GM12892 (cell line): ENCODE data around the gene GPR18.

Experiments
- DNase-seq: peaks from one replicate; pipeline ENCODE4 v3.0.0; 2011; ENCODE audit not compliant: insufficient read length
- FAIRE-seq: peaks from 2 replicates; lab custom pipeline; 2011; peaks lifted over from hg19 to GRCh38; lab: Jason Lieb, UNC
- POLR2A ChIP-seq: IDR thresholded peaks from 2 replicates; pipeline ENCODE4 v1.6.1; 2011; ENCODE audit warnings: low read depth, low read length, control low read depth
- POLR2AphosphoS5 ChIP-seq: IDR thresholded peaks from 2 replicates; pipeline ENCODE4 v1.6.1; 2011; ENCODE audit warnings: low read depth, low read length, control low read depth
- TAF1 ChIP-seq: IDR thresholded peaks from 2 replicates; pipeline ENCODE4 v1.6.1; 2011; ENCODE audit warnings: low read depth, mild to moderate bottlenecking, control low read depth, low read length, borderline replicate concordance

The GPR18 gene

DNA sequence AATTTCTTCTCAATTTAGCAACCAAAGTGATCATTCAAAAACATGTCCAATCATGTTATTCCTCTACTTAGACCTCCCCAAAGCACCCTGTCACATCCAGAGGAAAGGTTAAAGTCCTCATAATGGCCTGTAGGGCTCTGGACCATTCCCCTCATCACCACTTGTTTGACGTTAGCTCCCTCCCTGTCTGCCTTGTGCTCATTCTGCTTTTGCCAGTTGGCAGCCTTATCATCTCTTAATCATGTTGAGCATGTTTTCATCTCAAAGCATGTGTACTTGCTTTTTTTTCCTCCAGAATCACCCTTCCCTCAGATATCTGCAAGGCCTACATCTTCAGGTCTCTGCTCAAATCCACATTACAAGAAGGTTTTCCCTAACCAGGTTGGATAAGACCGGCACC lies 31.7 kb downstream of the GPR18 start:
- TF ChIP-seq POLR2A: no peak
- TF ChIP-seq POLR2AphosphoS5: no peak
- no peak for TF ChIP-seq TAF1
- no peak for DNase-seq

DNA sequence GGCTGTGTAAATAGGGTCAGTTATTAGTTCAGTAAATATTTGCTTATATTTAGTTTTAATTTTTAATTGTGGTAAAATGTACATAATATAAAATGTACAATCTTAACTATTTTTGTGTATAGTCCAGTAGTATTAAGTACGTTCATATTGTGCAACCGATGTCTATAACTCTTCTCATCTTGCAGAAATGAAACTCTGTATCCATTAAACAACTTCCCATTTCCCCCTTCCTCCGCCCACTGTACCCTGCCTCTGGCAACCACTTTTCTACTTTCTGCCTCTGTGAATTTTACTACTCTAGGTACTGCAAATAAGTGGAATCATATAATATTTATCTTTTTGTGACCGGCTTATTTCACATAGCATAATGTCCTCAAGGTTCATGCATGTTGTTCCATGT lies 33.1 kb downstream of the GPR18 start:
- FAIRE-seq (no peak), DNase-seq (no peak)
- TF ChIP-seq POLR2A (no peak), POLR2AphosphoS5 (no peak), TAF1 (no peak)

More for the DNA sequence above, 31.7 kb downstream of the GPR18 start:
- FAIRE-seq: no peak

DNA sequence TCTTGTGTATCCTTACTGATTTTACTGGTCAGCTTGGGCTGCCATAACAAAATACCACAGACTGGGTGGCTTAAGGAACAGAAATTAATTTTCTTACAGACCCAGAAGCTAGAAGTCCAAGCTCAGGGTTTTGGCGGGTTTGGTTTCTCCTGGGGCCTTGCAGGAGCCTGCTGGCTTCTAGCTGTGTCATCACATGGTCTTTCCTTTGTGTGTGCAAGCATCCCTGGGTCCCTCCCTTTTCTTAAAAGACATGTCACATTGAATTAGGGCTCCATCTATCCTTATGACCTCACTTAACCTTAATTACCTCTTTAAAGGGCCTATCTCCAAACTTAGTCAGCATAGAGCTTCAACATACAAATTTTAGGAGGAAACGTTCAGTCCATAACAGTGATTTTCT lies 34.2 kb downstream of the GPR18 start:
- TF ChIP-seq TAF1 (no peak), POLR2A (no peak), POLR2AphosphoS5 (no peak)
- FAIRE-seq (no peak), DNase-seq (no peak)

DNA sequence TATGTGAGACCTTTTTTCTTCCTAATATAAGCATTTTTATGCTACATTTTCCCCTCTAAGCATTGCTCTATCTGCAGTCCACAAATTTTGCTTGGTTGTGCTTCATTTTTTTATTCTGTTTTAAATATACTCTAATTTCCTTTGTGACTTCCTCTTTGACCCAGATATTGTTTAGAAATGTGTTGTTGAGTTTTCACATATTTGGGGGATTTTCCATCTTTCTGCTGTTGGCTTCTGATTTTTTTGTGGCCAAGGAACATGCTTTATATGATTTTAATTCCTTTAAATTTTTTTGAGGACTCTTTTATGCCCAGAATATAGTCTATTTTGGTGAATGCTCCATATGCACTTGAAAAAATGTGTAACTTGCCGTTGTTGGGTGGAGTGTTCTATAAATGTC lies 34.6 kb downstream of the GPR18 start:
- DNase-seq (no peak), FAIRE-seq (no peak)
- TF ChIP-seq POLR2AphosphoS5 (no peak), POLR2A (no peak), TAF1 (no peak)

DNA sequence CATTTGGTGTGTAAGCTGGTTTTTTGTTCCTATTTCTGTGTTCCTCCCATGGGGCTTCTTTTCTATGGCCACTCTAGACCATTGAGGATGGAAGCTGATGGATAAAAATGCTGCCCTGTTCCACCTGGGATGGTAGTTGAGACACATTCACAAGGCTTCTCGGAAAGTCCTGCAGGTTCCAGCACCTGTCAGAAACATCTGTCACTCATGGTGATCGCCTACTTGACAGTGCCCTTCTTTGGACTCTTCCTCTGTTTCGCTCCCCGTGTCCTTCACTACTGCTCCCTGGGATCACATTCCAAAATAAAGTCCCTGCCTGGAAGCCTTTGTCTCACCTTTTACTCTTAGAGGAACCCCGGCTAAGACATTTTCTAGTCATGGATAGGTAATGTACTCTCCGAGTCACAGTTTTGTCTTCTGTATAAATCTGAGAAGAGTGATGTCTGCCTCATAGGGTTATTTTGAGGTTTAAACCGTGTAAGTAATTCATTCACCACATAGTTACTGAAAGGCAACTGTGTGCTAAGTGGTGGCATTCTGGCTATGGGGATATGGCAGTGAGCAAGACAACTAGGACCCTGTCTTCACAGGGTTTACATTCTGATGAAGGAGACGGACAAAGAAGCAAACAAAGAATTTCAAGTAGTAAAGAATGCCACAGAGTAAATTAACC lies 36.5 kb downstream of the GPR18 start:
- TF ChIP-seq TAF1: no peak
- no peak for TF ChIP-seq POLR2AphosphoS5
- TF ChIP-seq POLR2A: no peak
- no peak for DNase-seq
- no peak for FAIRE-seq

DNA sequence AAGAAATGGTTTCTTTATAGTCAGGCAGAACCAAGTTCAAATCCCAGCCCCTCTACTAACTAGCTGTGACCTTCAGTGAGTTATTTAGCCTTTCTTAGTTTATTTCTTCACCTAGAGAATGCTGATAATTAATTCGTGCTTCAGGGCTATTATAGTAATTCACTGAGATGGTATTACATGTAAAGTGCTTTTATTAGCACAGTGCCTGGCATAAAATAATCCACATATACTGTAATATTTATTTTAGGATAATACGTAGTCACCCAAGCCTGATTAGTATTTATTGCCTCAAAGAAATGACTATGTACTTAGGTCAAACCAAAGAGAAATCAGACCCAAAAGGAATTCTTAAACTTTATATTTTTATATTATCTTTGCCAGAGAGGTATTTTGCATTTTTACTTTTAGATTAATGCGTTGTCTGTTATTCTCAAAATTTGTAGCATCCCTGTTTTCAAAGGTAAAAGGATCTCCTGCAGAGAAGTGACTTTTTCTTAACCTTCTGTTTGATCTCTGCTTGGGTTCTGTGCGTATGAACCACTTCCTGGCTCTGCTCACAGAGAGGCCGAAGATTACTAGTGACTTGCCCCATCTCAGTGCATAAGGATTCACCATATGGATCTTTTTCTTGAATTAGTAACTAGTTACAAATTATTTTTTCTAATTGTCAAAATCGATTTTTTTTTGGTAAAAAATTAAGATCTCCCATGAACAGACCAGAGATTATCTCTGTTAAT lies 37.8 kb downstream of the GPR18 start:
- DNase-seq: no peak
- no peak for FAIRE-seq
- TF ChIP-seq POLR2A (no peak), POLR2AphosphoS5 (no peak), TAF1 (no peak)

DNA sequence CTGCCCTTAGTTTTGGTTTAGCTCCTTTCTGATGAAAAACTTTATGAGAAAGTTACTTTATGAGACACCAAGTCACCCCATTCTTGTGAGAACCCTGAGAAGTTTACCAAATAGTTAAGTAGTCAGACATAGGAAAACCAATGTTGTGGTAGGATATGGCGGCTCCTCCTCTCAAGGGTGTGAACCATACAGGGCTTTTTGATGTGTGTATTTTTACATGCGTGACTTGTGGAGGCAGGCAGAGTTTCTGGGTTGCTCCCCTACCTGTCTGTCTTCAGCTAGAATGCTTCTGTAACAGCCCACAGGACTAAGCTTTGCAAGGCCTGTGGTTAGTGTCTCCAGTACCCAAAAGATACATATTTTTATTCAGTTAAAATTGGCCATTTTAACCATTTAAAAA lies 39.2 kb downstream of the GPR18 start:
- FAIRE-seq (no peak), DNase-seq (no peak)
- no peak for TF ChIP-seq TAF1
- TF ChIP-seq POLR2A: no peak
- TF ChIP-seq POLR2AphosphoS5: no peak

DNA sequence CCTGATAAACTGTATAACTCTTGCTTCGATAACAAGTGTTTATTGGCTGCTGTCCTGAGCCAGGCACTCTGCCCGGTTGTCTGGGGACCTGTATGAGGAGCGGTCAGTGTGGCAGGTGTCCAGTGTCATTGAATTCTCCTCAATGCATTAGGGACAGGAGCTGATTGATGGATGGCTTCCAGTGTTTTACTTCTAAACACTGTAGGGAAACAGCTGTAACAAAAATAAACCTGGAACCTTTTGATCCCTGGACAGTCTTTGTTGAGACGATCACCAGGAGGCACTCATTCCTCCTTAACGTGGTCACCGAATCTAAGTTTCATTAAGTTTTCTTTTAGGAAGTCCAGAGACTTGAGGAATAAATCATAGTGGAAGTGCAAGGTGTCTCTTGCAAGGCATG lies 39.6 kb downstream of the GPR18 start:
- no peak for FAIRE-seq

DNA sequence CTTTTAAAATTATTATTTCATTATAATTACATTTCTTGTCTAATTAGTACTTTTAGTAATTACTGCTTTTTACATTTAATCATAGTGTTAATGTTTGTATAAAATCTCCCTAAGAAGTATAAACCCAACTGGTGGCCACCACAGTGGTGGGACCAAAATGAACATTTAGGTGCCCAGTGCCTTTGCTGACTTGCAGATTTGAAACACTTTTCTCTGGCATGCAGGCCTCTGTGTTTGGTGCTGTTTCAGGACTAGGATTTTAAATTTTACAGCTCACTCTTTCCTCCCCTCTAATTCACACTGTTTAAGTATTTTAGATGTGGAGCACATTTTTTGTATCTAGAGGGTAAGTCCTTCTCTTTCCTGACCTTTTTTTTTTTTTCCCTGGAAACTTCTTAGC lies 40.1 kb downstream of the GPR18 start:
- TF ChIP-seq POLR2AphosphoS5 (no peak), POLR2A (no peak), TAF1 (no peak)
- no peak for FAIRE-seq
- no peak for DNase-seq

More for the DNA sequence above, 39.6 kb downstream of the GPR18 start:
- DNase-seq: no peak
- TF ChIP-seq POLR2AphosphoS5 (no peak), POLR2A (no peak), TAF1 (no peak)

DNA sequence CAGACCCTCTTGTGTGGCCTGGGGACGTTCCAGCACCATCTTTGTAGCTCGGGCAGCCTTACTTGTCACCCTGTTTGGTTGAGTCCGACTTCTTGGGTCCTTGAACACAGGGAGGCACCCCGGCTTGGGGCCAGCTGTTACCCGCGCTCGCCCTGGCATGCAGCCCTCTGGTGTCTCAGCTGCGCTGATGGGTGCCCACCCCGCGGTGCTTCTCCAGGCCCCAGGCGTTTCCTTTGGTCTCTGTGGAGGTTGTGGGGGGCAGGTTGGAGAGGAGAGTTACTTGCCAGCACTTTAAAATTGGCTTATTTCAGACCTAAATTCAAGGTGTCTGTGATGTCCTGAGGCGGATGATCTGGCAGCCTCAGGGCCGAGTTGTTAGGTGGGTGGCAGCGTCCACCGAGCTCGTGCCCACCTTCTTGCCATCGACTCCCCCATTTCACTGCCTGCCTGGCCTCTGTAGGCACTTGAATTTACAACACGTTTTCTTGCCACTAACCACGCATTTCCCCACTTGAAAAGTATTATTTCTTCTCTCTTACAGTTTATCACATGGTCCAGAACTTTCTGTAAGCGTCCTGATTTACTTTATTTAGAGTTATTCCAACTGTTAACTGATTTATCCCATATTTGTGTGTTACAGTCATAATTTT lies 40.6 kb downstream of the GPR18 start:
- no peak for DNase-seq
- no peak for TF ChIP-seq TAF1
- TF ChIP-seq POLR2AphosphoS5: no peak
- no peak for TF ChIP-seq POLR2A
- no peak for FAIRE-seq

DNA sequence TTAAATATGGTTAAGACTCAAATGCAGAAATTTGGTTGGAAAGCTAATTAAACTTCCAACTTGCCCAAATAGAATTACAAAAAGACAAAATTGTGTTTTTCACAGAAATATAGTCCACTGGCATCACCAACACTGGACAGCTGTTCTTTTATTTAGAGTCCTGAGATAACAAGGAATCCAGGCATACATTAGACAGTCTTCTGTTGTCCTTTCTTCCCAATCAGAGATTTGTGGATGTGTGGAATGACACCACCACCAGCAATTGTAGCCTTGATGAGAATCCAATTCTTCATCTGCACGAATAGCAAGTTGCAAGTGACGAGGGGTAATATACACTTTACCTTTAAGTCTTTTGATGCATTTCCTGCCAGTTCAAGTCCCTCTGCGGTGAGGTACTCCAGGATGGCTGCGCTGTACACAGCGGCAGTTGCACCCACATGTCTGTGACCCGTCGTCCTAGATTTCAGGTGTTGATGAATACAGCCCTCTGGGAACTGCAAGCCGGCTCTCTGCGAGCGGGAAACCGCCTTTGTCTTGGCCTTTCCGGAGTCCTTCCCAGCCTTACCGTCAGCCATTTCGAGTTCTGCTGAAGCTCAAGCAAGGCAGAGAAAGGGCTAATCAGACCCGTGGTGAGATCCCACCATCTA lies 42.9 kb downstream of the GPR18 start:
- TF ChIP-seq POLR2A (no peak), TAF1 (no peak), POLR2AphosphoS5 (no peak)
- DNase-seq: no peak
- no peak for FAIRE-seq

DNA sequence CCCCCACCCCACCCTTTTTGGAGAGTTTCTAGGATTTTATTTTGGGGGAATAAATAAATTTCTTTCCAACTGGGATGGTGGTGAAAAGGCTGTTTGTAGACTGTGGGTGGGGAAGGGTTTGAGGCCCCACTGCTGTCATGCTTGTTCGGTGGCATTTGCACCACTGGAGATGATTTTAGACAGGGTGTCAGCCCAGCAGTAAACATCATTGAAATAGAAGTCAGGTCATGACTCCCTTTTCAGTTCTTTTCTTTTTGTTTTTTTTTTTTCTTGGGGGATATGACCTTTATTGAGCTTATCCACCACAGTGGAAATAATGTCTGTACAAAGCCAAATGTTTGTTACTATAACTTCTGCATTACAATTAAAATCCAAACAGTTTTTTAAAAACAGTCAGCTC lies 43.4 kb downstream of the GPR18 start:
- FAIRE-seq (no peak), DNase-seq (no peak)
- TF ChIP-seq POLR2A: no peak
- TF ChIP-seq POLR2AphosphoS5: no peak
- TF ChIP-seq TAF1: no peak
